Fibroblast of pulmonary artery (primary cell): ENCODE measurements around the gene PLPP1.

Experiments
- DNase-seq: peaks from one replicate; pipeline ENCODE4 v3.0.0-alpha.2; 2010; ENCODE audit warnings: low read depth
- H3K4me3 ChIP-seq: replicated peaks from 2 replicates; pipeline ENCODE4 v1.5.1; 2011; ENCODE audit warnings: low read depth, mild to moderate bottlenecking, control low read depth, low read length, moderate library complexity
- CTCF ChIP-seq: IDR thresholded peaks from 2 replicates; pipeline ENCODE4 v1.5.1; 2011; ENCODE audit warnings: mild to moderate bottlenecking, control low read depth, low read length, inconsistent platforms; ENCODE audit errors: missing control alignments

PLPP1 gene

GRCh38 chr5:55495216-55495615 is 39.5 kb downstream of the PLPP1 start:
- no peak for DNase-seq
- no peak overlapping the region for H3K4me3 ChIP-seq
- TF ChIP-seq CTCF: no peak

- H3K4me3 ChIP-seq: no peak overlapping the region
- DNase-seq: no peak
- no peak for TF ChIP-seq CTCF
These were observed 42.3 kb downstream of the PLPP1 start for GRCh38 chr5:55492449-55492848.

- DNase-seq: no peak
- no peak overlapping the region for H3K4me3 ChIP-seq
- no peak for TF ChIP-seq CTCF
These were observed 49.7 kb downstream of the PLPP1 start for GRCh38 chr5:55485073-55485472.

- H3K4me3 ChIP-seq: no peak overlapping the region
- TF ChIP-seq CTCF: no peak
- DNase-seq: no peak
These were observed 50.2 kb downstream of the PLPP1 start for GRCh38 chr5:55484531-55484930.

GRCh38 chr5:55483885-55484284 is 50.9 kb downstream of the PLPP1 start:
- TF ChIP-seq CTCF: no peak
- H3K4me3 ChIP-seq: no peak overlapping the region
- no peak for DNase-seq

GRCh38 chr5:55481293-55481855 is 53.4 kb downstream of the PLPP1 start:
- no peak overlapping the region for H3K4me3 ChIP-seq
- no peak for DNase-seq
- TF ChIP-seq CTCF: no peak

- DNase-seq: peak; percentile 25
- H3K4me3 ChIP-seq: no peak overlapping the region
- TF ChIP-seq CTCF: no peak
These were observed 54.0 kb downstream of the PLPP1 start for GRCh38 chr5:55480781-55481180.
